RWPE2 (cell line): ENCODE results near the gene KCNS1.

Experiments
- ATAC-seq: fragments of 200-7000 bp; cut with Tn5 transposase; 3 replicates; pipeline ENCODE4 v1.9.1; 2021; ENCODE audit warnings: low read depth
- DNase-seq: peaks from one replicate; pipeline ENCODE4 v3.0.0-alpha.2; 2020; ENCODE audit warnings: low spot score
- H3K27ac ChIP-seq: fragments of 450-650 bp; 2 replicates; pipeline ENCODE4 v1.5.1; 2017; ENCODE audit warnings: mild to moderate bottlenecking; ENCODE audit not compliant: poor library complexity, severe bottlenecking
- H3K27me3 ChIP-seq: fragments of 250-450 bp; sonication (Bioruptor Pico); 2 replicates; pipeline ENCODE4 v1.5.1; 2021; ENCODE audit warnings: mild to moderate bottlenecking, moderate library complexity; ENCODE audit not compliant: insufficient read depth, poor library complexity, severe bottlenecking
- H3K36me3 ChIP-seq: fragments of 250-450 bp; sonication (Bioruptor Pico); 2 replicates; pipeline ENCODE4 v1.5.1; 2020; ENCODE audit warnings: low read depth, mild to moderate bottlenecking, moderate library complexity
- H3K4me1 ChIP-seq: fragments of 250-450 bp; sonication (Bioruptor Pico); 2 replicates; pipeline ENCODE4 v1.5.1; 2021; ENCODE audit warnings: mild to moderate bottlenecking, moderate library complexity; ENCODE audit not compliant: insufficient read depth, poor library complexity, severe bottlenecking
- H3K4me3 ChIP-seq: fragments of 250-450 bp; sonication (Bioruptor Pico); 2 replicates; pipeline ENCODE4 v1.5.1; 2021; ENCODE audit warnings: mild to moderate bottlenecking, moderate library complexity; ENCODE audit not compliant: severe bottlenecking
- H3K9me3 ChIP-seq: fragments of 250-450 bp; sonication (Bioruptor Pico); 2 replicates; pipeline ENCODE4 v1.5.1; 2021; ENCODE audit warnings: mild to moderate bottlenecking, moderate library complexity; ENCODE audit not compliant: severe bottlenecking
- CTCF ChIP-seq: fragments of 450-650 bp; IDR thresholded peaks from one replicate; pipeline ENCODE4 v1.5.1; 2017; ENCODE audit warnings: mild to moderate bottlenecking, moderate library complexity; ENCODE audit not compliant: poor library complexity, severe bottlenecking

The KCNS1 gene

GRCh38 chr20:45059022-45059728 lies 41.8 kb downstream of the KCNS1 start:
- Histone ChIP-seq H3K27ac (peak overlapping the region; percentile 95), H3K9me3 (no peaks in the 10 kb centered on the region), H3K4me3 (no peak overlapping the region), H3K4me1 (peaks cover 41% of the 10 kb centered on the region), H3K36me3 (peaks cover 25% of the 10 kb centered on the region), H3K27me3 (no peaks in the 10 kb centered on the region)
- DNase-seq = no peak
- ATAC-seq = peak; percentile 90
- no peak for TF ChIP-seq CTCF

DNA sequence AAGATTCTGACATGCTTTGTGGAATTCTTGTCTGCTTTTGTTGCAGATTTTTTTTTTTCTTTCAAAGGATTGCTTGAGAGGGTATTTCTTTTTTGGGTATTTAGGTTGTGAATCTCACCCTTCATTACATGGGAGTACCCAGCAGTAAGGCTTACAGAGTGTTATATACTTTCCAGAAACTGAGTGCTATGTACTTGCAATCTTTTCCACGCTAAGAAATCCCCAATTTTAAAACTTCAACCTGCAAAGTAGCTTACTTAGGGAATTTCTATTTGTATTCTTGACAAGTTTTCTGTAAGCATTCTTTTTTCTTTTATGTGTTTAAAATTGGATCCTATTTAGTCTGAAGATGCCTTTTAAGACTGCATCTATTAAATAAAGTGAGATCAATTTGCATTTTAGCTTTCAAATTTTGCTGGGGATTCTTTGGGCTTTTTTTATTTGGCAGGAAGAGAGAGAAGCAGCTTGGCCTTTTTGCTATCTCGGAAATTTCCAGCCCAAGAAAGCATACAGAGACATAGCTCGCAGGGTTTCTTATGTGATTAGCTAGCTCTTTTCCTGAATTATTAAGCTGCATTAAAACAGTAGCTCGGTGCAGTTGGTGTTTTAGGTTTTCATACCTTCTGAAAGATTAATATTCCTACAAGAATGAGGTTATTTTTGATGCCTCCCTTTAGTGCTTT lies 42.6 kb downstream of the KCNS1 start:
- no peak for DNase-seq
- ATAC-seq = no peak
- H3K27ac ChIP-seq = peak overlapping the region; percentile 95
- H3K27me3 ChIP-seq = no peaks in the 10 kb centered on the region
- no peak overlapping the region for H3K4me3 ChIP-seq
- H3K36me3 ChIP-seq = peaks cover 28% of the 10 kb centered on the region
- peaks cover 40% of the 10 kb centered on the region for H3K4me1 ChIP-seq
- no peaks in the 10 kb centered on the region for H3K9me3 ChIP-seq
- TF ChIP-seq CTCF = no peak

DNA sequence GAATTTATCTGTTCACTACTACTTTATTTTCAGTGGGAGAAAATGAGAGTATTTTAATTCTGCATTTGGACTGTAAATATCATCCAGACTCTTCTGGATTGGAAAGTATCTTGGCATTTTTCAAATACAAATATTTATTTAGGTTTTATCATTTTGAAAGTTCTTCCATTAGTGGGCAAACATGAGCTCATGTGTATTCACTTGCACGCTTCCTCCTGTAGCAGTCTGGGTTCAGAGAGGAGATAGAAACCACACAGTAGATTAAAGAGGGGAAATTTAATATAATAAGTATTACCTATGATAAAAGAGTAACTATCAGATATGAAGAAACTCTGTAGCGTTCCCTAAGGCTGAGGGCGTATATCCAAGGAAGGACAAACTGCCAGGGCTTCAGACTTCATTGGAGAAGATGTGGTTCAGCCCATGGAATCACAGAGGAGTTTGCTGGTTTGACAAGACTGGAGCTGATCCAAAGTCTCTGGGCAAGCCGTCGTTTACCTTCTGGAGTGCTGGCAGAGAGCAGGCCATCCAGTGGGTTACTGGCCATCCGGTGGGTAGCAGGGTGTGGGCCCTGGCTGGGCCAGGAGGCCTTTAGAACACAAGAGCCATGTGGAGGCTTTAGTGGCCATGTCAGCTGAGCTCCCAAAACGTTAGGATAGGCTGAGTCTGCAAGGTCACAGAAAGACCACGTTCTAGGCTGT lies 44.3 kb downstream of the KCNS1 start:
- Histone ChIP-seq H3K27ac (no peak overlapping the region), H3K36me3 (peaks cover 32% of the 10 kb centered on the region), H3K4me3 (no peak overlapping the region), H3K4me1 (peaks cover 30% of the 10 kb centered on the region), H3K9me3 (no peaks in the 10 kb centered on the region), H3K27me3 (no peaks in the 10 kb centered on the region)
- no peak for TF ChIP-seq CTCF
- DNase-seq = no peak
- ATAC-seq = no peak

GRCh38 chr20:45055056-45055455 lies 45.9 kb downstream of the KCNS1 start:
- TF ChIP-seq CTCF = no peak
- Histone ChIP-seq H3K27ac (no peak overlapping the region), H3K4me3 (no peak overlapping the region), H3K27me3 (no peaks in the 10 kb centered on the region), H3K9me3 (no peaks in the 10 kb centered on the region), H3K36me3 (peaks cover 32% of the 10 kb centered on the region), H3K4me1 (peaks cover 17% of the 10 kb centered on the region)
- ATAC-seq (no peak), DNase-seq (no peak)
